Astrocyte of the cerebellum (primary cell): Measurements from ENCODE around the gene THAP10.

Experiments used
- DNase-seq: peaks from one replicate; pipeline ENCODE4 v3.0.0-alpha.2; 2011; ENCODE audit warnings: low read depth
- H3K4me3 ChIP-seq: 2 replicates; pipeline ENCODE4 v1.5.1; 2011; ENCODE audit warnings: mild to moderate bottlenecking, low read depth, low read length, moderate library complexity
- in situ Hi-C: cut with HindIII; loops from 2 replicates; pipeline ENCODE4 v1.10.0; 2017; ENCODE audit warnings: low sequenced_read_pairs
- TF ChIP-seq, protein P1 (sequence below): IDR thresholded peaks from 2 replicates; pipeline ENCODE4 v1.5.1; 2012; ENCODE audit warnings: low read length, low read depth, moderate library complexity, mild to moderate bottlenecking; ENCODE audit errors: missing control alignments

The THAP10 gene

DNA sequence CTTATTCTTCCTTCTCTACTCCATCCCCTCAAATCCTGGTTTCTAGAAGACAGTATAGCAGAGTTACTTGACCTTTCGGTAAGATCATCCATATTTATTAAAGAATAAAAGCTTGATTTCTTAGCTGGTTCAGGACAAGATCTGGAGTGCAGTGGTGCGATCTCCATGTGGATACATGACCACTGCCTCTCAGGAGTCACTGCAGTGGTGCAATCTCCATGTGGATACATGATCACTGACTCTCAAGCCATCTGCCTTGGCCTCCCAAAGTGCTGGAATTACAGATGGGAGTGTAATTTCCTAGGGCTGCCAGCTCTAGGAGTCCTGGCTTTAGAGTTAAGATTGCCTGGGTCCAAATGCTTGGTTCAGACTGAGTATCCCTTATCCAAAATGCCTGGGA lies 54.8 kb downstream of the THAP10 start:
- no peak for DNase-seq
- no peak overlapping the region for H3K4me3 ChIP-seq
- in situ Hi-C loops = no loop called here
- TF ChIP-seq, protein P1, sequence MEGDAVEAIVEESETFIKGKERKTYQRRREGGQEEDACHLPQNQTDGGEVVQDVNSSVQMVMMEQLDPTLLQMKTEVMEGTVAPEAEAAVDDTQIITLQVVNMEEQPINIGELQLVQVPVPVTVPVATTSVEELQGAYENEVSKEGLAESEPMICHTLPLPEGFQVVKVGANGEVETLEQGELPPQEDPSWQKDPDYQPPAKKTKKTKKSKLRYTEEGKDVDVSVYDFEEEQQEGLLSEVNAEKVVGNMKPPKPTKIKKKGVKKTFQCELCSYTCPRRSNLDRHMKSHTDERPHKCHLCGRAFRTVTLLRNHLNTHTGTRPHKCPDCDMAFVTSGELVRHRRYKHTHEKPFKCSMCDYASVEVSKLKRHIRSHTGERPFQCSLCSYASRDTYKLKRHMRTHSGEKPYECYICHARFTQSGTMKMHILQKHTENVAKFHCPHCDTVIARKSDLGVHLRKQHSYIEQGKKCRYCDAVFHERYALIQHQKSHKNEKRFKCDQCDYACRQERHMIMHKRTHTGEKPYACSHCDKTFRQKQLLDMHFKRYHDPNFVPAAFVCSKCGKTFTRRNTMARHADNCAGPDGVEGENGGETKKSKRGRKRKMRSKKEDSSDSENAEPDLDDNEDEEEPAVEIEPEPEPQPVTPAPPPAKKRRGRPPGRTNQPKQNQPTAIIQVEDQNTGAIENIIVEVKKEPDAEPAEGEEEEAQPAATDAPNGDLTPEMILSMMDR = no peak

GRCh38 chr15:70835841-70836240 lies 56.4 kb downstream of the THAP10 start:
- no peak for DNase-seq

DNA sequence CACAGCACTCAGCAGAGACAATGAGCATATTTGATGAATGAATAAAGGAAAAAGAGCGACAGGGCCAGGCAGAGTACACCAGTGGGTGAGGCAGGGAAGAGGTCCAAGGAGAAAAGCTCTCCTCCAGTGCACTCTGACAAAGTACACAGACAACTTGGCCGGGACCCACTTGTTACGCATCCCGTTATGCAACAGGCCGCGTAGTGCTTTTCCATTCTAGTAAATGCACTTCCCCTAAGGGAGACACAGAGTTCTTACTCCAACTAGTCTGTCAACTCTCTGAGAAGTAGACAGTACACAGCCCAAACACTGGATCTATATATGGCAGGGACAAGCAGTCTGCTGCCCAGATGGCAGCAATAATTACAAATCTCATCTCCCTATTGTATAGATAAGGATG lies 56.8 kb downstream of the THAP10 start:
- in situ Hi-C loops = no loop called here
- no peak for DNase-seq

More at GRCh38 chr15:70835841-70836240, 56.4 kb downstream of the THAP10 start:
- H3K4me3 ChIP-seq = no peak overlapping the region
- TF ChIP-seq, protein P1 = no peak
- in situ Hi-C loops = no loop called here

DNA sequence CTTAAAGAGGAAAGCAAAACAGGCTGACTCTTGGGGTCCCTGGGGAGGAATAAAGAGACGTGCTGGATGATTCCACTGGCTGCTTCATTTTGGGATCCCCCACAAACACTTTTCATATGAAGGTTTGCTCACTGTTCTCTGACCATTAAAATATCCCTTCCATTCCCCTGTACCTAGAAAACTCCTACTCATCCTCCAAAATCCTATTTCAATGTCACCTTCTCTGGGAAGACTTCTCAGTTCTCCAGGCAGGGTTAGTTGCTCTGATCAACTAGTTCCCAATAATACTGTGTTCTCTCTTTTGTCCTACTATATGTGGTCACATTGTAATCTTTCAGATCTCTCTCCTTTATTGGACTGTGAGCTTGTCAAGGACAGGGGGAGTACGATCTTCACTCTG lies 57.2 kb downstream of the THAP10 start:
- TF ChIP-seq, protein P1 = no peak
- in situ Hi-C loops = no loop called here
- H3K4me3 ChIP-seq = no peak overlapping the region
- DNase-seq = no peak

More for the DNA sequence above, 56.8 kb downstream of the THAP10 start:
- H3K4me3 ChIP-seq = no peak overlapping the region
- TF ChIP-seq, protein P1 = no peak

GRCh38 chr15:70833861-70834765 lies 58.1 kb downstream of the THAP10 start:
- H3K4me3 ChIP-seq = no peak overlapping the region
- TF ChIP-seq, protein P1 = no peak
- in situ Hi-C loops = no loop called here
- DNase-seq = peak; percentile 65

GRCh38 chr15:70833422-70833821 lies 58.8 kb downstream of the THAP10 start:
- H3K4me3 ChIP-seq = no peak overlapping the region
- in situ Hi-C loops = no loop called here
- DNase-seq = no peak
- TF ChIP-seq, protein P1 = no peak
